Type B pancreatic cell (in vitro differentiated cells): ENCODE measurements around the gene TRAPPC13. TPM values are rescaled to one million over a fixed set of nuclear protein-coding genes. Genes with fewer than 3 reads are reported as not detected.

Source experiments
- DNase-seq: peaks from one replicate; pipeline ENCODE4 v3.0.0; 2021; ENCODE audit warnings: mixed read lengths; ENCODE audit not compliant: unreplicated experiment; ENCODE audit errors: extremely low spot score
- H3K27ac Mint-ChIP-seq: 2 replicates; pipeline ENCODE4 v1.8.0; 2021; ENCODE audit warnings: mild to moderate bottlenecking, mixed read lengths
- H3K27me3 Mint-ChIP-seq: 2 replicates; pipeline ENCODE4 v1.8.0; 2021; ENCODE audit warnings: mixed read lengths
- H3K36me3 Mint-ChIP-seq: 2 replicates; pipeline ENCODE4 v1.8.0; 2021; ENCODE audit warnings: mixed read lengths
- H3K4me1 Mint-ChIP-seq: one replicate; pipeline ENCODE4 v1.8.0; 2021; ENCODE audit warnings: mixed read lengths; ENCODE audit not compliant: unreplicated experiment
- H3K4me3 Mint-ChIP-seq: 2 replicates; pipeline ENCODE4 v1.8.0; 2021; ENCODE audit warnings: mild to moderate bottlenecking, mixed read lengths
- H3K9me3 Mint-ChIP-seq: 2 replicates; pipeline ENCODE4 v1.8.0; 2021; ENCODE audit warnings: mixed read lengths
- total RNA-seq: library from RNA; stranded (reverse); gene quantifications from 2 replicates; pipeline ENCODE4 v1.2.1, GENCODE V29; 2021; ENCODE audit warnings: low replicate concordance
- TF ChIP-seq, protein P1 (sequence below): fragments of 200-600 bp; sonication (generic); conservative IDR thresholded peaks from 2 replicates; pipeline ENCODE4 v1.5.0; 2021; ENCODE audit warnings: antibody characterized with exemption, mild to moderate bottlenecking

Gene TRAPPC13
- total RNA-seq, 1 donor from 2014 or later, result 18.0 TPM

DNA sequence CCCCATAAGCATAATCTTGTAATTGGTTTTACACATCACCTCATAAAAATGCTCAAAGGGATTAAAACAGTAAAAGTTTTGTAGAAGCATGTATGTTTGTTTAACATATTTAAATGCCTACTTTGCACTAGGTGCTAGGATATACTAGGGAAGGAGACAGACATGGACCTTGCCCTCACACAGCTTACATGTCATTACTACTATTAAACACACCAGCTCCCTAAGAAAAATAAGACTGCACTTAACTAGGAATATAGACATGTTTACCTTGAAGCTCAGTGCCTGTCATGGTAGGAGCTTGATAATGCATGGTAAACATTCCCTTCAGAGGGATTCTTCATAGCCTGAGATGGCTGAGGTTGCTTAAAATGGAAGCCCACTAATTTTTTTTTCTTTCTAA, 6.2 kb downstream of the TRAPPC13 start:
- no peak overlapping the region for H3K4me3 Mint-ChIP-seq
- DNase-seq, result no peak
- peaks cover 8% of the 10 kb centered on the region for H3K36me3 Mint-ChIP-seq
- H3K9me3 Mint-ChIP-seq, result no peaks in the 10 kb centered on the region
- H3K27me3 Mint-ChIP-seq, result no peaks in the 10 kb centered on the region
- TF ChIP-seq, protein P1, sequence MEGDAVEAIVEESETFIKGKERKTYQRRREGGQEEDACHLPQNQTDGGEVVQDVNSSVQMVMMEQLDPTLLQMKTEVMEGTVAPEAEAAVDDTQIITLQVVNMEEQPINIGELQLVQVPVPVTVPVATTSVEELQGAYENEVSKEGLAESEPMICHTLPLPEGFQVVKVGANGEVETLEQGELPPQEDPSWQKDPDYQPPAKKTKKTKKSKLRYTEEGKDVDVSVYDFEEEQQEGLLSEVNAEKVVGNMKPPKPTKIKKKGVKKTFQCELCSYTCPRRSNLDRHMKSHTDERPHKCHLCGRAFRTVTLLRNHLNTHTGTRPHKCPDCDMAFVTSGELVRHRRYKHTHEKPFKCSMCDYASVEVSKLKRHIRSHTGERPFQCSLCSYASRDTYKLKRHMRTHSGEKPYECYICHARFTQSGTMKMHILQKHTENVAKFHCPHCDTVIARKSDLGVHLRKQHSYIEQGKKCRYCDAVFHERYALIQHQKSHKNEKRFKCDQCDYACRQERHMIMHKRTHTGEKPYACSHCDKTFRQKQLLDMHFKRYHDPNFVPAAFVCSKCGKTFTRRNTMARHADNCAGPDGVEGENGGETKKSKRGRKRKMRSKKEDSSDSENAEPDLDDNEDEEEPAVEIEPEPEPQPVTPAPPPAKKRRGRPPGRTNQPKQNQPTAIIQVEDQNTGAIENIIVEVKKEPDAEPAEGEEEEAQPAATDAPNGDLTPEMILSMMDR, result no peak
- peaks cover 2% of the 10 kb centered on the region for H3K4me1 Mint-ChIP-seq
- H3K27ac Mint-ChIP-seq, result no peak overlapping the region

DNA sequence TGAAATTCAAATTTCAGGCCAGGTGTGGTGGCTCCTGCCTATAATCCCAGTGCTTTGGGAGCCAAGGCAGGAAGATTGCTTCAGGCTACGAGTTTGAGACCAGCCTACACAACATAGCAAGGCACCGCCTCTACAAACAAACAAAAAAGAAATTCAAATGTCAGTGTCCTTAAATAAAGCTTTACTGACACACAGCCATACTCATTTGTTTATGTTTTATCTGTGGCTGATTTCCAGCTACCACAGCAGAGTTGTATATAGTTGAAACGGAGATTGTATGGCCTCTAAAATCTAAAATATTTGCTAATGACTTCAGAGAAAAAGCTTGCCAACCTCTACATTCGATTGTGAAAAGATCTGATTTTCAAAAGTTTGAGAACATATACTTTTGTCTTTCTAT, 15.4 kb downstream of the TRAPPC13 start:
- no peaks in the 10 kb centered on the region for H3K4me1 Mint-ChIP-seq

DNA sequence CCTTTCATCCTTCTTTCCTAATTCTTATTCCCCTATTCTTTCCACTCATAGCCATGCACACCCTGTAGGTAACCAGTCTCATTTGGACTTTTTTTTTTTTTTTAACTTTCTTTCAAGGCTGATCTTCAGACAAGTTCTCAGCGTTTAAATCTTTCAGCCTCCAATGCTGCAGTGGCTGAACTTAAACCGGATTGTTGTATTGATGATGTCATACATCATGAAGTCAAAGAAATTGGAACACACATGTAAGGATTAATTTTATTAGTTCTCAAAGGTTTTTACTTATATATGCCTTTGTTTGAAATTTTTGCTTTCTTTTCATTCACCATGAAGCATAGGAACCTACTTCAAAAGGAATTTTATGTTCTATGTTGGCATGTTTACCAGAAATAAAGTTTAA, 22.1 kb downstream of the TRAPPC13 start:
- H3K9me3 Mint-ChIP-seq, result no peaks in the 10 kb centered on the region
- no peaks in the 10 kb centered on the region for H3K4me1 Mint-ChIP-seq
- H3K36me3 Mint-ChIP-seq, result peaks cover 5% of the 10 kb centered on the region
- TF ChIP-seq, protein P1, result no peak
- no peaks in the 10 kb centered on the region for H3K27me3 Mint-ChIP-seq
- no peak for DNase-seq
- no peak overlapping the region for H3K27ac Mint-ChIP-seq
- no peak overlapping the region for H3K4me3 Mint-ChIP-seq

More for the DNA sequence above, 15.4 kb downstream of the TRAPPC13 start:
- Mint-ChIP-seq H3K27ac (no peak overlapping the region), H3K4me3 (no peak overlapping the region), H3K9me3 (no peaks in the 10 kb centered on the region), H3K27me3 (no peaks in the 10 kb centered on the region), H3K36me3 (peaks cover 17% of the 10 kb centered on the region)
- TF ChIP-seq, protein P1, result no peak
- no peak for DNase-seq

DNA sequence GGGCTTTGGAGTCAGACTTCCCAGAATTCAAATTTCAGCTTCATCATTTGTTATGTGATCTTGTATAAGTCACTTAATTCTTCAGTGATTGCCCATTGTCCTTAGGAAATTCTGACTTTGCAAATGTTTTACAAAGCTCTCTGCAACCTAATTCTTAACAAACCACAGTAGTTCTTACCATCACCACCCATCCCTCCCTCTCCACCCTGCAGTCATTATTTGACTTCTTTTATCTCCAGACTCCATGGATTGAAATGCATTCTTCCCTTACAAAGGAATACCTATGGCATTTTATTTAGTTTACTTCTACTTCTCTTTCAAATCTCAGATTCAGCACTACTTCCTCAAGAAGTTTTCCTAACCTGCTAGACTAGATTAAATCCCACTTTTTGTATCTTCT, 23.1 kb downstream of the TRAPPC13 start:
- no peak overlapping the region for H3K27ac Mint-ChIP-seq
- no peak for DNase-seq
- TF ChIP-seq, protein P1, result no peak

DNA sequence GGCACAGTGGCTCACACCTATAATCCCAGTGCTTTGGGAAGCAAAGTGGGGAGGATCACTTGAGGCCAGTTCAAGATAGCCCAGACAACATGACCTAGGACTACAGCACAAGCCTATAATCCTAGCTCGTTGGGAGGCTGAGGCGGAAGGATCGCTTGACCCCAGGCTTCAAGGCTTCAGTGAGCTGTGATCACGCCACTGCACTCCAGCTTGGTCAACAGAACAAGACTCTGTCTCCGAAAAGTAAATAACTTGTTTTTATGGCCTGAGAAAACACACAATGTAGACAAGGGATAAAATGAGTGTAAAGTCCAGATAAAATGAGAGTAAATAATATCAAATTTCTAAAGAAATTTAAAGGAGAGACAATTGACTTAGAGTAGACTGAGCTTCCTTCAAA, 26.3 kb downstream of the TRAPPC13 start:
- Mint-ChIP-seq H3K27ac (no peak overlapping the region), H3K4me1 (no peaks in the 10 kb centered on the region), H3K36me3 (peaks cover 10% of the 10 kb centered on the region), H3K4me3 (no peak overlapping the region), H3K27me3 (no peaks in the 10 kb centered on the region), H3K9me3 (no peaks in the 10 kb centered on the region)
- no peak for DNase-seq
- TF ChIP-seq, protein P1, result no peak

More for the DNA sequence above, 23.1 kb downstream of the TRAPPC13 start:
- Mint-ChIP-seq H3K36me3 (peaks cover 5% of the 10 kb centered on the region), H3K9me3 (no peaks in the 10 kb centered on the region), H3K4me1 (no peaks in the 10 kb centered on the region), H3K4me3 (no peak overlapping the region), H3K27me3 (no peaks in the 10 kb centered on the region)

DNA sequence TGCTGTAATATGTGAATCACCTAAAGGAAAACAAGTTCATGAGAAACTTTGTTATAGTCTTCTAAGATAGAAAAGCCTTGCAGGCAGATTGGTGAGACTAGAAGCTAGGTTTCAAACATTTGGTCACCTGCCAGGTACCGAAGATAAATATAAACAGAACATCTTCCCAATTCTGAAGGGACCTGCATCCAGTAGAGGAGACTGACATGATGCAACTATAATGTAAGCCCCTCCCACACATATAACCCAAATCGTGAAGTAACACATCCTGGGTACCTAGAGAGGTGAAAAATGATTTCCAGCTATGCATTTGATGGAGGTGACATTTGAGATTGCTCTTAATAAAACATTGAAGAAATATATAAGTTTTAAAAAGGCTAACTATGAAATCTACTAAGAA, 29.9 kb downstream of the TRAPPC13 start:
- H3K27me3 Mint-ChIP-seq, result no peaks in the 10 kb centered on the region
- no peak for DNase-seq
- no peaks in the 10 kb centered on the region for H3K9me3 Mint-ChIP-seq
- no peak overlapping the region for H3K27ac Mint-ChIP-seq
- no peak overlapping the region for H3K4me3 Mint-ChIP-seq
- H3K4me1 Mint-ChIP-seq, result no peaks in the 10 kb centered on the region
- TF ChIP-seq, protein P1, result no peak
- peaks cover 5% of the 10 kb centered on the region for H3K36me3 Mint-ChIP-seq
